Choroid plexus epithelial cell (primary cell): Measurements from ENCODE around the gene DLG1.
"Not testable (repeated sequence)": the region's sequence is repeated elsewhere in the genome, so short reads cannot be mapped to it uniquely, and the experiment has no call there.

Experiments
- DNase-seq: peaks from one replicate; pipeline ENCODE4 v3.0.0-alpha.2; 2010; ENCODE audit warnings: low read depth
- H3K4me3 ChIP-seq: 2 replicates; pipeline ENCODE4 v1.5.1; 2011; ENCODE audit warnings: low read depth, mild to moderate bottlenecking, control low read depth, low read length, moderate library complexity
- TF ChIP-seq, protein P1 (sequence below): conservative IDR thresholded peaks from 2 replicates; pipeline ENCODE4 v1.5.1; 2011; ENCODE audit warnings: low read depth, mild to moderate bottlenecking, control low read depth, inconsistent platforms, low read length, moderate library complexity

The DLG1 gene

DNA sequence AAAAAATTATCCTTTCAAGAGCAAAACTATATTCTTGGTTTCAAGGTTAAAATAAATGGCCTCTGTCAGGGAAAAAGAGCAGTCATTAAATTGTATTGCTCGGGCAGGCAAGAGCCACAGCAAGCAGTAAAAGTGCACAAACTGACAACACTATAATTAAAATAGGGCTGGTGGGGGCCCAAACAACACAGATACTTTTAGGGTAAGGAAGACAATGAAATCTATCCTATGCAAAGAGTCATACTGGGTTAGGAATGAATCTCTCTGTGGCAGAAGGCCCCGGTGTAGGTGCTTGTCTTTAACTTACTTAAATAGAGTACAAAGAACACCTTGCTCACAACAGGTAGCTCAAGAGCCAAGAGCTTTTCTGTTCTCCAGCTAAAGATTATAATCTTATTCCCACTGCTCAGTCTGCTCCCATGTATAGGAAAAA lies 94.7 kb downstream of the DLG1 start:
- DNase-seq: no peak
- no peak overlapping the region for H3K4me3 ChIP-seq
- TF ChIP-seq, protein P1, sequence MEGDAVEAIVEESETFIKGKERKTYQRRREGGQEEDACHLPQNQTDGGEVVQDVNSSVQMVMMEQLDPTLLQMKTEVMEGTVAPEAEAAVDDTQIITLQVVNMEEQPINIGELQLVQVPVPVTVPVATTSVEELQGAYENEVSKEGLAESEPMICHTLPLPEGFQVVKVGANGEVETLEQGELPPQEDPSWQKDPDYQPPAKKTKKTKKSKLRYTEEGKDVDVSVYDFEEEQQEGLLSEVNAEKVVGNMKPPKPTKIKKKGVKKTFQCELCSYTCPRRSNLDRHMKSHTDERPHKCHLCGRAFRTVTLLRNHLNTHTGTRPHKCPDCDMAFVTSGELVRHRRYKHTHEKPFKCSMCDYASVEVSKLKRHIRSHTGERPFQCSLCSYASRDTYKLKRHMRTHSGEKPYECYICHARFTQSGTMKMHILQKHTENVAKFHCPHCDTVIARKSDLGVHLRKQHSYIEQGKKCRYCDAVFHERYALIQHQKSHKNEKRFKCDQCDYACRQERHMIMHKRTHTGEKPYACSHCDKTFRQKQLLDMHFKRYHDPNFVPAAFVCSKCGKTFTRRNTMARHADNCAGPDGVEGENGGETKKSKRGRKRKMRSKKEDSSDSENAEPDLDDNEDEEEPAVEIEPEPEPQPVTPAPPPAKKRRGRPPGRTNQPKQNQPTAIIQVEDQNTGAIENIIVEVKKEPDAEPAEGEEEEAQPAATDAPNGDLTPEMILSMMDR: no peak

DNA sequence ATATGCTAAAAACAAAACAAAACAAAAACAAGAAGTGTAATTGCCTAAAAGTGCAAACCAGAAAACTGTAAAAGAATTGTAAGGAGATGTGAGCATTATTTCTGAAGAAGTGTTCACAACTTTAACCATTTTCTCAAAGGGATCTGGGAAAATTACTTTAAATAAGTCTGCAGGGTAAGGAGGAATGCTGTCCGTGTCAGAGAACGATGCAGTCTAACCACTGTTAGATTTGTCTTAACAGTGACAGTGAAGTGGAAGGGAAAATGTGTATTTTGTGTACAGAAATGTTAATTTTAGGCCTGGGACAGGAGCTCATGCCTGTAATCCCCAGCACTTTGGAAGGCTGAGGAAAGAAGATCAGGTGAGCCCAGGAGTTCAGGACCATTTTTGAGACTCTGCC lies 95.7 kb downstream of the DLG1 start:
- TF ChIP-seq, protein P1: no peak
- DNase-seq: no peak
- H3K4me3 ChIP-seq: no peak overlapping the region

DNA sequence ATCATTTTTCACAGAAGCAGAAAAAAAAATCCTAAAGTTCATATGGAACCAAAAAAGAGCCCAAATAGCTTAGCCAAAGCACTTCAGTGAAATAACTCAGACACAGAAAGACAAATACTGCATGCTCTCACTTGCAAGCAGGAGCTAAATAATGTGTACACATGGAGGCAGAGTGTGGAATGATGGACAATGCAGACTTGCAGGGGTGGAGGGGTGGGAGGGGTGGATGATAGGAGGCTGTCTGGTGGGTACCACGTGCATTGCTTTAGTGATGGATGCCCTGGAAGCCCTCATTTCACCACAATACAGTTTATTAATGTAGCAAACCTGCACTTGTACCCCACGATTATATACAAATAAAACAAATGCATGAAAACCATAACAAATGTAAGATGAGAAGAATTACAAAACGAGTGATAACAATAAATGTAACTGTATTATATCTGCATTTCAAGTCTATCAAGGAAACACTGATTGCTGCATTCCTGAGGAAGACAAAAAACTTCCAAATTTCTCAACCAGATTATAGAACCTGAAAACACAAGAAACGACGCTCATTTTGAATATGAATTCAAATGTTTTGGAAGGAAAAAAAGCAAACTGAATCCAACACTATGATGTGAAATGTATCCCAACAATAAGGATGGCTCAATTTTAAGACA lies 96.5 kb downstream of the DLG1 start:
- no peak for DNase-seq
- H3K4me3 ChIP-seq: no peak overlapping the region
- TF ChIP-seq, protein P1: no peak

DNA sequence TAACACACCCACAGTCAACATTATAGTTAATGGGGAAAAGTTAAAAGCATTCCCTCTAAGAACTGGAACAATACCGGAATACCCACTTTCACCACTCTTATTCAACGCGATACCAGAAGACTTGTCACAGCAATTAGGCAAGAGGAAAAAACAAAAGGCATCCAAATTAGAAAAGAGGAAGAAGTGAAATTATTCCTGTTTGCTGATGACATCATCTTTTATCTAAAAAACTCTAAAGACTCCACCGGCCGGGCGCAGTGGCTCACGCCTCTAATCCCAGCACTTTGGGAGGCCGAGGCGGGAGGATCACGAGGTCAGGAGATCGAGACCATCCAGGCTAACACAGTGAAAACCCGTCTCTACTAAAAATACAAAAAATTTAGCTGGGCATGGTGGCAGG lies 97.6 kb downstream of the DLG1 start:
- not testable (repeated sequence) for DNase-seq, H3K4me3 ChIP-seq

DNA sequence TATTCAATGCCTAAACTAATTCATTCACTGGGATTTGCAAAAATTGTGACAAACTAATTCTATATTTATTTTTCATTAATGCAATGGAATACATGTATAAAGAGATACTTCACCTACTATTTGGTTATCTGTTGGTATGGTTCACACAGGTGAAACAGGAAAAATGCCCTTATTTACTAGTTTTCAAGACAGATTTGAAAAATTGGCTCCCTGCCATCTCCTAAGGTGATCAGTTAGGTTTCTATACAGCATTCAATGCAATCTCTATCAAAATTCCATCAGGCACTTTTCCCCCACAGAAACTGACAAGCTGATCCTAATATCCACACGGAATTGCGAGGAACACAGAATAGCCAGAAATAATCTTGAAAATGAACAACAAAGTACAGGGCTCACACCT lies 101.1 kb downstream of the DLG1 start:
- TF ChIP-seq, protein P1: no peak
- no peak for DNase-seq
- H3K4me3 ChIP-seq: no peak overlapping the region

DNA sequence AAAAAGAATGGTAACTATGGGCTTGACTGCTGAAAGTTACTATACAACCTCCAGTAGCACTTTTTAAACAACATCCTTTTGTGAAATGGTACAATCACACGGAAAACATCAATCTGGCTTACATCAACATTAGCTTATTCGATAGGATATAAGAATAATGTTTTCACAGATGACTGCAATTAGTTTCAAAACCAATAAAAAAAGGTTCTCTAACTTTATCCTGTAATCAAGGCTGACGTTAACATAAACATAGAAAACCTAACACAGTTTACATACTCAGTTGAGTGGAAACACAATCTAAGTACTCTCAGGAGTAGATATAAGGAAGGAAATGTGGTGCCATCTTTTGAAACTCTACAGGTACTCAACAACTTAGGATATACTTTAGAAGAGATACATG lies 102.2 kb downstream of the DLG1 start:
- no peak overlapping the region for H3K4me3 ChIP-seq
- TF ChIP-seq, protein P1: no peak
- no peak for DNase-seq

DNA sequence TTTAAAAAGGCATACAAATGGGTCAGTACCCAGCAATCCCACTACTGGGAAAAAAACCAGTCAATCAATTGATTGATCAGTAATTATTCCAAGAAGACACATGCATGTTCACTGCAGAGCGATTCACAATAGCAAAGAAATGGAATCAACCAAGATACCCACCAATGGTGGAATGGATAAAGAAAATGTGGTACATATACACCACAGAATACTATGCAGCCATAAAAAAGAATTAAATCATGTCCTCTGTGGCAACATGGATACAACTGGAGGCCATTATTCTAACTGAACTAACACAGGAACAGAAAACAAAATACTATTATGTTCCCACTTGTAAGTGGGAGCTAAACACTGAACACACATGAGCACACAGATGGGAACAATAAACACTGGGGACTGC lies 103.1 kb downstream of the DLG1 start:
- no peak for DNase-seq
- H3K4me3 ChIP-seq: no peak overlapping the region
- TF ChIP-seq, protein P1: no peak

DNA sequence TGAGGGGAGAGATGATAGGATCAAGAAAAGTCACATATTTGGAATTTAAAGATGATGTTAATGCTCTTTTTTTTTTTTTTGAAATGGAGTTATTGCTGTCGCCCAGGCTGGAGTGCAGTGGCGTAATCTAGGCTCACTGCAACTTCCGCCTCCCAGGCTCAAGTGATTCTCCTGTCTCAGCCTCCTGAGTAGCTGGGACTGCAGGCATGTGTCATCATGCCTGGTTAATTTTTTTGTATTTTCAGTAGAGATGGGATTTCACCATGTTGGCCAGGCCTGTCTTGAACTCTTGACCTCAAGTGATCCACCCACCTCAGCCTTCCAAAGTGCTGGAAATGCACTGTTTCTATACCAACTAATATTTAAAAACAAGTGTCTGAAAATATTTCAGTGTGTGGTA lies 104.7 kb downstream of the DLG1 start:
- DNase-seq, H3K4me3 ChIP-seq: not testable (repeated sequence)
